Stimulated activated CD4-positive, alpha-beta T cell treated with anti-CD3 and anti-CD28 coated beads, TNF-alpha, amount 100 ng/mL, for 4 hours (primary cell): ENCODE measurements around the gene ZNF100.
A peak's percentile ranks its signal among the peaks of the same experiment; 100 is the strongest.
"Not testable (repeated sequence)": the region's sequence is repeated elsewhere in the genome, so short reads cannot be mapped to it uniquely, and the experiment has no call there.

Experiments used
- DNase-seq, 3 experiments: peaks; one replicate each; pipeline ENCODE4 v3.0.0-alpha.2; 2020; ENCODE audit warnings: low read depth in 3 of 3

Gene ZNF100

GRCh38 chr19:21767065-21767800, at the start of gene ZNF100:
Gene ZNF100, minus strand, starts transcription at chr19:21767579. Its CDS starts 150 bp downstream, at chr19:21767429.
- peak; percentile 58 to 73 (median 72) for DNase-seq

- no peak for DNase-seq
These were observed 45.1 kb upstream of the ZNF100 start for GRCh38 chr19:21812448-21812847.

- DNase-seq: not testable (repeated sequence)
These were observed 41.1 kb upstream of the ZNF100 start for GRCh38 chr19:21808400-21809000.

- DNase-seq: no peak
These were observed 22.2 kb upstream of the ZNF100 start for GRCh38 chr19:21789466-21790085.

- DNase-seq: no peak
These were observed 19.6 kb upstream of the ZNF100 start for GRCh38 chr19:21786936-21787335.

DNA sequence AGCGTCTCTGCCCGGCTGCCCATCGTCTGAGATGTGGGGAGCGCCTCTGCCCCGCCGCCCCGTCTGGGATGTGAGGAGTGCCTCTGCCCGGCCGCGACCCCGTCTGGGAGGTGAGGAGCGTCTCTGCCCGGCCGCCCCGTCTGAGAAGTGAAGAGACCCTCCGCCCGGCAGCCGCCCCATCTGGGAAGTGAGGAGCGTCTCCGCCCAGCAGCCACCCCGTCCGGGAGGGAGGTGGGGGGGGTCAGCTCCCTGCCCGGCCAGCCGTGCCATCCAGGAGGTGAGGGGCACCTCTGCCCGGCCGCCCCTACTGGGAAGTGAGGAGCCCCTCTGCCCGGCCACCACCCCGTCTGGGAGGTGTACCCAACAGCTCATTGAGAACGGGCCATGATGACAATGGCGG, 8.4 kb upstream of the ZNF100 start:
- DNase-seq: not testable (repeated sequence)

DNA sequence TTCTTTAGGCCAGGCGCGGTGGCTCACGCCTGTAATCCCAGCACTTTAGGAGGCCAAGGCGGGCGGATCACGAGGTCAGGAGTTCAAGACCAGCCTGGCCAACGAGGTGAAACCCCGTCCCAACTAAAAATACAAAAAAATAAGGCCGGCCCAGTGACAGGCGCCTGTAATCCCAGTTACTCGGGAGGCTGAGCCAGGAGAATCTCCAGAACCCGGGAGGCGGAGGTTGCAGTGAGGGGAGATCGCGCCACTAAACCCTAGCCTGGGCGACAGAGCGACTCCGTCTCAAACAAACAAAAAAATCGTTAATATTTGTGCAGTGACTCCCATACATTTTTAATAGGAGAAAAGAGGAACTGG, 694 bp downstream of the ZNF100 start:
- not testable (repeated sequence) for DNase-seq

DNA sequence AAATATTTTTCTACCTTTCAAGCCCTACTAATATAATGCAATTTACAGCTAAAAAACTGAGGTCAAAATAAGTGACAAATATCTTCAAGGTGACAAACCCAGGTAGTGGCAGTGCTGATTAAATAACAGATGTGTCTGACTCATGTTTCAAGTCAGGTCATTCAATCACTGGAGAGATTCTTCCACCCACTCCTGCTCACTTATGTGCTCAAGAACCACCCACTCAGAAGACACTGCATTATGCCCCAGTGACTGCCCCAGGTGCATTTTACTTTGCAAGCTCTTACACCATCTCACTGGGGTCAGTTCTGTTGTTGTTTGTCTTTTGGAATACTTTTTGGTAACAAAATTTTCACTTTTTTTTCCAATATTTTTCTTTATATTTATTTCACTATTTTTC, 2.2 kb downstream of the ZNF100 start:
- DNase-seq: no peak

GRCh38 chr19:21761547-21761946, 5.8 kb downstream of the ZNF100 start:
- not testable (repeated sequence) for DNase-seq

DNA sequence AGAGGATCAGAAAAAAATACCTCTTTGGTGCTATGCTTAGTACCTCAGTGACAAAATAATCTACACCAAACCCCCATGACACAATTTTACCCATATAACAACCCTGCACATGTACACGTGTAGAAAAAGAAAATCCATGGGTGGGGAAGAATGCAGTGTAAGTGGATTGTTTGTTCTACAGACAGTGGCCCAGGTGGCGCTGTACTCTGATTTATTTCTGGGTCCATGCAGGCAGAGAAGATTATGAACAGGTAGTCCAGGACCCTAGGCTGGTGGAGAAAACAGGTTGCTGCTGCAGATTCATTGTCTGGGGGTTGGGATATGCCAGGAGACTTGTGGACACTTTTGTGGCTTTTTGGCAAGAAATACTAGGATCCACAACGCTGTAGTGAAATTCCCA, 9.1 kb downstream of the ZNF100 start:
- DNase-seq: no peak

DNA sequence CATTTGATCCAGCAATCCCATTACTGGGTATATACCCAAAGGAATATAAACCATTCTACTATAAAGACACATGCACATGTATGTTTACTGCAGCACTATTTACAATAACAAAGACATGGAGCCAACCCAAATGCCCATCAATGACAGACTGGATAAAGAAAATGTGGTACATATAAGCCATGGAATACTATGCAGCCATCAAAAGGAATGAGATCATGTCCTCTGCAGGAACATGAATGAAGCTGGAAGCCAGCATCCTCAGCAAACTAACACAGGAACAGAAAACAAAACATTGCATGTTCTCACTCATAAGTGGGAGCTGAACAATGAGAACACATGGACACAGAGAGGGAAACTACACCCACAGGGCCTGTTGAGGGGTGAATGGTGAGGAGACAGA, 11.8 kb downstream of the ZNF100 start:
- DNase-seq: not testable (repeated sequence)

DNA sequence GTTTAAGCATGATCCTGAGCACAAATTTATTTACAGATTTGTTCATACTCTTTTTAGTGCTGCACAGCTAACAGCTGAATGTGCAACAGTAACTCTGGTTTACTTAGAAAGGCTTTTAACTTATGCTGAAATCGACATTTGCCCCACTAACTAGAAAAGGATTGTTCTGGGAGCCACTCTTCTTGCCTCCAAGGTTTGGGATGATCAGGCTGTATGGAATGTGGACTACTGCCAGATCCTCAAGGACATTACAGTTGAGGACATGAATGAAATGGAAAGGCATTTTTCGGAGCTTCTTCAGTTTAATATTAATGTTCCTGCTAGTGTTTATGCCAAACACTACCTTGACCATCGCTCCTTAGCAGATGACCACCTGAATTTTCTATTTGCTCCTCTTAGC, 16.0 kb downstream of the ZNF100 start:
- DNase-seq: no peak

DNA sequence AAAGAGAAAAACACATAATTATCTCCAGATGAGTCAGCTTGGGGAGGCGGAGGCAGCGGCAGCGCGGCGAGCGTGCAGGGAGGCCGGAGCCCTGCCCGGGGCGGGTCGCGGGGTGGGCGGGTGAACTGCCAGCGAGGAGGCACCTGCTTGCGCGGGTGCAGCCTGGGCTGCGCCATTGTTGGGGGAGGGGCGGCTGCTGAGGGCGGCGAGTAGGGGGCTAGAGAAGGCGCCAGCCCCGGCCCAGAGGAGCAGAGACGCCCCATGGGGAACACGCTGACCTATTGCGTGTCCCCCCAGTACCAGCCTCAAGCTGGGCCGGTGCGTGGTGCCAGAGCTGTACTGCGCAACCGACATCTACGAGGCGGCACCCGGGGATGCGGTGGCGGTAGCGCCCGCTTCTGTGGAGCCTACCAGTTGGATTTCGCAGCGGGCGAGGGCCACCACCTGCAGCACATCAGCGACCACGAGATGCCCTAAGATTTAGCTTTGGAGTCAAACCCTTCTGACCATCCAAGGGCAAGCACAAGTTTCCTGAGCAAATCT, 16.7 kb downstream of the ZNF100 start:
- no peak for DNase-seq

- no peak for DNase-seq
These were observed 18.3 kb downstream of the ZNF100 start for GRCh38 chr19:21749090-21749489.

GRCh38 chr19:21748088-21748487, 19.3 kb downstream of the ZNF100 start:
- DNase-seq: no peak

DNA sequence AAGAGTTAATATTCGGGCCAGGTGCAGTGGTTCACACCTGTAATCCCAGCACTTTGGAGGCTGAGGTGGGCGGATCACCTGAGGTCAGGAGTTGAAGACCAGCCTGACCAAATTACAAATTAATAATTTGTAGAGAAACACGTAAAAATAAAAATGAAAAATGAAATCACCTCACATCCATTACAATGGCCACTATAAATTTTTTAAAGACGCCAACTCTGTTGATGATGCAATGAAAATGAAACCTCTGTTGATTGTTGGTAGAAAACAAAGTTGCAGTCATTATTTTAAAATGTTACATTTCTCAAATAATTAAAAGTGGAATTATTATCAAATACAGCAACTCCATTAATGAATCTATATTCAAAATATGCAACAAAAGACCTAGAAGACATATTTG, 26.8 kb downstream of the ZNF100 start:
- DNase-seq: no peak

DNA sequence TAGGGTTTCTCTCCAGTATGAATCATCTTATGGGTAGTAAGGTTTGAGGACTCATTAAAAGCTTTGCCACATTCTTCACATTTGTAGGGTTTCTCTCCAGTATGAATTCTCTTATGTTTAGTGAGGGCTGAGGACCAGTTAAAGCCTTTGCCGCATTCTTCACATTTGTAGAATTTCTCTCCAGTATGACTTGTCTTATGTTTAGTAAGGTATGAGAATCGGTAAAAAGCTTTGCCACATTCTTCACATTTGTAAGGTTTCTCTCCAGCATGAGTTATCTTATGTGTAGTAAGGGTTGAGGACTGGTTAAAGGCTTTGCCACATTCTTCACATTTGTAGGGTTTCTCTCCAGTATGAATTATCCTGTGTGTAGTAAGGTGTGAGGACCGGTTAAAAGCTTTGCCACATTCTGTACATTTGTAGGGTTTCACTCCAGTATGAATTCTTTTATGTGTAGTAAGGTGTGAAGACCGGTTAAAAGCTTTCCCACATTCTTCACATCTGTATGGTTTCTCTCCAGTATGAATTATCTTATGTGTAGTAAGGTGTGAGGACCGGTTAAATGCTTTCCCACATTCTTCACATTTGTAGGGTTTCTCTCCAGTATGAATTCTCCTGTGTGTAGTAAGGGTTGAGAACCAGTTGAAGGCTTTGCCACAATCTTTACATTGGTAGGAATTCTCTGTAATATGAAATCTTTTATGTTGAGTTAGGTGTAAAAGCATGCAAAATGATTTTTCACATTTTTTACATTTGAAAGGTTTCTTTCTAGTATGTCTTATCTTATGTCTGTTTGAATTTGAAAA, 40.2 kb downstream of the ZNF100 start:
- DNase-seq: not testable (repeated sequence)

DNA sequence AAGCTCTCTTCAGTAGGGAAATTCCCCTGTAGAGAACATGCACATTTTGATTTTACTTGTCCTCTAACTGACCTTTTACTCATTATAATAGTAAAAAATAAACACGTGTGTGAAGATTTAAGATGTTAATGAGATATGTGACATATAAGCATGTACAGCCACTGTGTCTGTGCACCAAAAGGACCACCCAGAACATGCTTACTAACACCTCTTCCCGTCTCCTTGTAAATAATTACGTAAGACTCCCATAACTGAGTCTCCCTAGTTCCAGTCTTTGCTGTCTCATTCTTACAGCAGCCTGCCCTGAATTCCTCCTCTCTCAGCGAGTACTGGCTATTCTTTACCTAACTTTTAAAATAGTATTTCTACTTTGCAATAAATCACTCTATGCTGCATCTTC, 53.6 kb downstream of the ZNF100 start:
- no peak for DNase-seq

GRCh38 chr19:21709464-21709863, 57.9 kb downstream of the ZNF100 start:
- DNase-seq: no peak

- not testable (repeated sequence) for DNase-seq
These were observed 59.5 kb downstream of the ZNF100 start for GRCh38 chr19:21707878-21708277.

- no peak for DNase-seq
These were observed 60.3 kb downstream of the ZNF100 start for GRCh38 chr19:21707065-21707464.

DNA sequence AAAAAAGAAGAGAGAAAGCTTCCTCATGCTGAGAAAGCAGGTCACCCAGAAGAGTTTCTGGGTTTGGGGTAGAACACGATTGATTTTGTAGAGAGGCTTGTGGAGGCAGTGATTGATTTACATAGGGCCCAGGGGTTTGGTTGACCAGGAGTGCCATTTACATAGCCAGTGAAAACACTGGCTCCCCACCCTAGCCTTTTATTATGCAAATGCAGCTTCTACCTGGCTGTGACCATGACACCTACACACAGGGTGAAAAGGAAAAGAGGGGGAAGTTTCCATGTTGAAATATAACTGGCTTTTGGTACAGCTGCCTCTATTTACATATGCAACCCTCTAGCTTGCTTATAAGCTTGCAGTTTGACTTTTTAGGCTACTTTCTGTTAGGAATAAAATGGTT, 62.0 kb downstream of the ZNF100 start:
- DNase-seq: no peak
